HEK293T (cell line): ENCODE measurements around the gene DCANP1.

ENCODE experiments used
- SP1 ChIP-seq: fragments of 450-650 bp; IDR thresholded peaks from 2 replicates; pipeline ENCODE4 v1.6.1; 2017
- ZNF384 ChIP-seq: fragments of 450-650 bp; IDR thresholded peaks from 2 replicates; pipeline ENCODE4 v1.6.1; 2016

DNA sequence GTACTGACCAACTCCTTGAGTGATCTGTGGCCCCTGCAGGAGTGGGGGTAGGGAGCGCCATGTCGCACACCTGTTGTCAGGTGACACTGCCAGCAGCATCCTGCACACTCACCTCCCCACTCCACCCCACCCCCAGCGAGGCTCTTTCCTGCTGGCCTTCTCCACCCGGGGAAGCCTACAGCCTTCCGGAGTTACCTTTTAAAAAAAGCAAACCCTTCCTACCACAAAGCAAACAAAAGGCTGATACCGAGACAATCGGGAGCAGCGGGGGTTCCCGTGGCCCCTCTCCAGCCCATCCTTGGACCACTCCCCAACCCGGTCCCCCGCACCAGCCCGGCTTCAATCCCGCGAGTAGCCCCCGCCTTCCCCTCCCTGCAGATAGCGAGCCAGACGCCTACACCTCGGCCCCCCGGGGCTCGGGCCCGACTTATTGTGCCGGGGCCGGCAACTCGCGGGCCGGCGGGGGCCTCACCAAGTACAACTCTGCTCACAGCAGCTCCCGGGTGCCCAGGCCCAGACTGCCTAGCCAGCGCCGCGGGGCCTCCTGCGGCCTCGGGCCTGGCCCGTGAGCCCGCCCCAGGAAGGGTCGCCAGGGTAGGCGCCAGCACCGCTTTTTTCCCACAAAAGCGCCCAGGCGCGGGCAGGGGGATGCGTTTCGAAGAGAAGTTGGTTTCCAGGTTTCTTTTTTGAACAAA lies 48.8 kb downstream of the DCANP1 start:
- TF ChIP-seq SP1 = no peak
- no peak for TF ChIP-seq ZNF384
